ENCODE data around the gene LGMN. TPM values are rescaled to one million over a fixed set of nuclear protein-coding genes. Genes with fewer than 3 reads are reported as not detected.

The LGMN gene
- total and polyA plus RNA-seq, 2 donors (not counting 1 experiment from before 2014, with no cell fraction given), result 17.6 to 21.1 TPM

DNA sequence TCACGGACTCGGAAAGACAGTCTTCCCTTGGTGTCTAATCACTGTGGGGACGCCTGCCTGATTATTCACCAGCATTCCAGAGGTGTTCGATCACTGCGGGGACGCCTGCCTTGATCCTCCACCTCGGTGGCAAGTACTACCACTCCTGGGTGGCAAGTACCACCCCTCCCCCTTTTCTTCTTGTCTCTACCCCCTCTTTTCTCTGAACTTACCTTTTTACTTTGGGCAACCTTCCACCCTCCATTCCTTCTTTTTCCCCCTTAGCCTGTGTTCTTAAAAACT is 12.0 kb upstream of the LGMN start:
- H4K20me1 ChIP-seq (ENCODE audit: control insufficient read depth, insufficient read depth, low read length, poor library complexity, severe bottlenecking), result no peaks in the 10 kb centered on the region
- H3K27ac ChIP-seq (ENCODE audit: low read length in 2 of 2), result no peak overlapping the region
- no peak overlapping the region for H3K27ac Mint-ChIP-seq
- no peak overlapping the region for H3K9ac ChIP-seq (ENCODE audit: low read length)
- no peaks in the 10 kb centered on the region for H3K79me2 ChIP-seq (ENCODE audit: control insufficient read depth, insufficient read depth, low read length)
- 91% methylated on average over 7 of the region's 7 CpGs for WGBS (ENCODE audit: insufficient coverage)
- peaks cover 22% of the 10 kb centered on the region for H3K4me1 Mint-ChIP-seq
- no peaks in the 10 kb centered on the region for H3K36me3 ChIP-seq (replicated peaks in 1 of 2; ENCODE audit: control extremely low read depth in 1 of 2, control insufficient read depth in 1 of 2, extremely low read depth in 1 of 2, insufficient read depth in 2 of 2, low read length in 1 of 2)
- POLR2A ChIA-PET, result no interaction called here
- intact Hi-C loops (cut with micrococcal nuclease), result no loop called here
- no peaks in the 10 kb centered on the region for H3K27me3 Mint-ChIP-seq
- H3K4me3 ChIP-seq (ENCODE audit: control extremely low read depth in 1 of 5, extremely low read depth in 1 of 5, insufficient read depth in 1 of 5, low read depth in 2 of 5, low read length in 4 of 5), result no peak overlapping the region
- no peaks in the 10 kb centered on the region for H3K9me3 ChIP-seq (ENCODE audit: control extremely low read depth in 1 of 3, control insufficient read depth in 2 of 3, insufficient read depth in 1 of 3, low read length in 2 of 3)
- no peak for ATAC-seq (ENCODE audit: low read depth)
- no peak for TF ChIP-seq EZH2 (IDR thresholded peaks at IDR 0.05; ENCODE audit: borderline replicate concordance, insufficient read depth, low read depth, low read length, poor library complexity, severe bottlenecking)
- TF ChIP-seq, protein P1, sequence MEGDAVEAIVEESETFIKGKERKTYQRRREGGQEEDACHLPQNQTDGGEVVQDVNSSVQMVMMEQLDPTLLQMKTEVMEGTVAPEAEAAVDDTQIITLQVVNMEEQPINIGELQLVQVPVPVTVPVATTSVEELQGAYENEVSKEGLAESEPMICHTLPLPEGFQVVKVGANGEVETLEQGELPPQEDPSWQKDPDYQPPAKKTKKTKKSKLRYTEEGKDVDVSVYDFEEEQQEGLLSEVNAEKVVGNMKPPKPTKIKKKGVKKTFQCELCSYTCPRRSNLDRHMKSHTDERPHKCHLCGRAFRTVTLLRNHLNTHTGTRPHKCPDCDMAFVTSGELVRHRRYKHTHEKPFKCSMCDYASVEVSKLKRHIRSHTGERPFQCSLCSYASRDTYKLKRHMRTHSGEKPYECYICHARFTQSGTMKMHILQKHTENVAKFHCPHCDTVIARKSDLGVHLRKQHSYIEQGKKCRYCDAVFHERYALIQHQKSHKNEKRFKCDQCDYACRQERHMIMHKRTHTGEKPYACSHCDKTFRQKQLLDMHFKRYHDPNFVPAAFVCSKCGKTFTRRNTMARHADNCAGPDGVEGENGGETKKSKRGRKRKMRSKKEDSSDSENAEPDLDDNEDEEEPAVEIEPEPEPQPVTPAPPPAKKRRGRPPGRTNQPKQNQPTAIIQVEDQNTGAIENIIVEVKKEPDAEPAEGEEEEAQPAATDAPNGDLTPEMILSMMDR (IDR thresholded peaks at IDR 0.05), result no peak
- H3K4me1 ChIP-seq (ENCODE audit: control insufficient read depth in 2 of 2, insufficient read depth in 2 of 2, low read length in 2 of 2), result peaks cover 7 to 9% of the 10 kb centered on the region in 2 donors
- DNase-seq, result no peak
- H3K9me3 Mint-ChIP-seq (ENCODE audit: insufficient read depth), result no peaks in the 10 kb centered on the region
- no peaks in the 10 kb centered on the region for H3K27me3 ChIP-seq (replicated peaks in 1 of 4; ENCODE audit: control extremely low read depth in 1 of 4, control insufficient read depth in 3 of 4, insufficient read depth in 4 of 4, low read length in 3 of 4)
- CTCF ChIA-PET, result no interaction called here
- no peak overlapping the region for H3K4me3 Mint-ChIP-seq
- H3K4me2 ChIP-seq (replicated peaks; ENCODE audit: low read depth, low read length, poor library complexity, severe bottlenecking), result no peak overlapping the region
- H2AFZ ChIP-seq (ENCODE audit: insufficient read depth, low read depth, low read length, poor library complexity, severe bottlenecking), result no peak overlapping the region

DNA sequence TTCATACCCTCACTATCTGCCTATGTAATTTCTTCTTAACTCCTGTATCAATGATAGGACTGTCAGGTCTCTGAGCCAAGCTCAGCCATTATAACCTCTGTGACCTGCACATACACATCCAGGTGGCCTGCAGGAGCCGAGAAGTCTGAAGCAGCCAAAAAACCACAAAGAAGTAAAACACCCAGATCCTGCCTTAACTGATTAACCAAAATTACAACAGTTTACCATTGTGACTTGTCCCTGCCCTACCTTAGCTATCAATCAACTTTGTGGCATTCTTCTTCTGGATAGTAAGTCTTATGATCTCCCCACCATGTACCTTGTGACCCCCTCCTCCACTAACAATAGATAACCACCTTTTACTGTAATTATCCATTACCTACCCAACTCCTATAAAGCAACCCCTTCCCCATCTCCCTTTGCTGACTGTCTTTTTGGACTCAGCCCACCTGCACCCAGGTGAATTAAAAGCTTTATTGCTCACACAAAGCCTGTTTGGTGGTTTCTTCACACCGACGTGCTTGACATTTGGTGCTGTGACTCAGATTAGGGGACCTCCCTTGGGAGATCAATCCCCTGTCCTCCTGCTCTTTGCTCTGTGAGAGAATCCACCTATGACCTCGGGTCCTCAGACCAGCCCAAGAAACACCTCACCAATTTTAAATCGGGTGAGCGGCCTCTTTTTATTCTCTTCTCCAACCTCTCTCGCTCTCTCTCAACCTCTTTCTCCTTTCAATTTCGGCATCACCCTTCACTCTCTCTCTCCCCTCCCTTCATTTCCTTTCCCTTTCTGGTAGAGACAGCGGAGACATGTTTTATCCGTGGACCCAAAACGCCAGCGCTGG is 11.5 kb upstream of the LGMN start:
- H3K9me3 ChIP-seq (ENCODE audit: control extremely low read depth in 1 of 3, control insufficient read depth in 2 of 3, insufficient read depth in 1 of 3, low read length in 2 of 3), result no peaks in the 10 kb centered on the region
- no peak overlapping the region for H2AFZ ChIP-seq (ENCODE audit: insufficient read depth, low read depth, low read length, poor library complexity, severe bottlenecking)
- intact Hi-C loops (cut with micrococcal nuclease), result no loop called here
- no peak overlapping the region for H3K27ac ChIP-seq (ENCODE audit: low read length in 2 of 2)
- DNase-seq (no peak), ATAC-seq (ENCODE audit: low read depth) (no peak)
- no peaks in the 10 kb centered on the region for H3K27me3 Mint-ChIP-seq
- no peaks in the 10 kb centered on the region for H3K36me3 ChIP-seq (replicated peaks in 1 of 2; ENCODE audit: control extremely low read depth in 1 of 2, control insufficient read depth in 1 of 2, extremely low read depth in 1 of 2, insufficient read depth in 2 of 2, low read length in 1 of 2)
- no peak overlapping the region for H3K4me2 ChIP-seq (replicated peaks; ENCODE audit: low read depth, low read length, poor library complexity, severe bottlenecking)
- no peaks in the 10 kb centered on the region for H3K9me3 Mint-ChIP-seq (ENCODE audit: insufficient read depth)
- ChIA-PET CTCF (interaction anchor here (1.0 to 1.3 kb wide), 2 partner anchors 15 to 74 kb away, joined by 3 to 4 read pairs; no protein-coding TSS in a partner anchor), POLR2A (no interaction called here)
- no peak for TF ChIP-seq EZH2 (IDR thresholded peaks at IDR 0.05; ENCODE audit: borderline replicate concordance, insufficient read depth, low read depth, low read length, poor library complexity, severe bottlenecking)
- TF ChIP-seq, protein P1 (IDR thresholded peaks at IDR 0.05), result no peak
- H3K4me3 Mint-ChIP-seq, result no peak overlapping the region
- H3K27me3 ChIP-seq (replicated peaks in 1 of 4; ENCODE audit: control extremely low read depth in 1 of 4, control insufficient read depth in 3 of 4, insufficient read depth in 4 of 4, low read length in 3 of 4), result no peaks in the 10 kb centered on the region
- 85% methylated on average over 10 of the region's 12 CpGs for WGBS (ENCODE audit: insufficient coverage)
- H3K27ac Mint-ChIP-seq, result no peak overlapping the region
- no peak overlapping the region for H3K9ac ChIP-seq (ENCODE audit: low read length)
- H3K4me1 ChIP-seq (ENCODE audit: control insufficient read depth in 2 of 2, insufficient read depth in 2 of 2, low read length in 2 of 2), result peaks cover 7 to 9% of the 10 kb centered on the region in 2 donors
- no peak overlapping the region for H3K4me3 ChIP-seq (ENCODE audit: control extremely low read depth in 1 of 5, extremely low read depth in 1 of 5, insufficient read depth in 1 of 5, low read depth in 2 of 5, low read length in 4 of 5)
- H4K20me1 ChIP-seq (ENCODE audit: control insufficient read depth, insufficient read depth, low read length, poor library complexity, severe bottlenecking), result no peaks in the 10 kb centered on the region
- peaks cover 22% of the 10 kb centered on the region for H3K4me1 Mint-ChIP-seq
- H3K79me2 ChIP-seq (ENCODE audit: control insufficient read depth, insufficient read depth, low read length), result no peaks in the 10 kb centered on the region

Data from B cell (primary cell).